PFSK-1 (cell line): Measurements from ENCODE around the gene PRDM16.

Source experiments
- FOXP2 ChIP-seq: optimal IDR thresholded peaks from 2 replicates; pipeline ENCODE3; 2011; ENCODE audit warnings: borderline replicate concordance, control low read depth, inconsistent platforms; ENCODE audit not compliant: insufficient read depth; ENCODE audit errors: extremely low read length, extremely low read depth
- POLR2AphosphoS5 ChIP-seq: IDR thresholded peaks from 2 replicates; pipeline ENCODE4 v1.6.1; 2012; ENCODE audit warnings: low read depth, mild to moderate bottlenecking, control low read depth, low read length, moderate library complexity
- REST ChIP-seq, 2 experiments: IDR thresholded peaks; 2 replicates each; pipeline versions ENCODE4 v1.6.1 to v1.8.0; 2011 to 2012; ENCODE audit warnings: low read depth in 2 of 2, low read length in 2 of 2, control low read depth in 1 of 2, inconsistent platforms in 1 of 2, mild to moderate bottlenecking in 1 of 2, moderate library complexity in 1 of 2; ENCODE audit not compliant: insufficient read depth in 1 of 2
- SIN3A ChIP-seq: IDR thresholded peaks from 2 replicates; pipeline ENCODE4 v1.6.1; 2012; ENCODE audit warnings: mild to moderate bottlenecking, low read length, moderate library complexity, borderline replicate concordance; ENCODE audit not compliant: insufficient read depth
- TAF1 ChIP-seq: IDR thresholded peaks from 2 replicates; pipeline ENCODE4 v1.6.1; 2012; ENCODE audit warnings: low read length, control low read depth, borderline replicate concordance; ENCODE audit not compliant: insufficient read depth

The PRDM16 gene

GRCh38 chr1:3315399-3316339 lies 246.7 kb downstream of the PRDM16 start:
- TF ChIP-seq POLR2AphosphoS5, result no peak
- TF ChIP-seq REST (IDR thresholded peaks at IDR 0.05; ENCODE audit: insufficient read depth in 1 of 2, low read depth in 2 of 2, low read length in 2 of 2), result no peak
- no peak for TF ChIP-seq SIN3A
- TF ChIP-seq TAF1, result no peak
- TF ChIP-seq FOXP2, result no peak

GRCh38 chr1:3316340-3316943 lies 247.4 kb downstream of the PRDM16 start:
- TF ChIP-seq REST (IDR thresholded peaks at IDR 0.05; ENCODE audit: insufficient read depth in 1 of 2, low read depth in 2 of 2, low read length in 2 of 2), result no peak
- TF ChIP-seq POLR2AphosphoS5, result no peak
- no peak for TF ChIP-seq FOXP2
- no peak for TF ChIP-seq TAF1
- no peak for TF ChIP-seq SIN3A

- no peak for TF ChIP-seq FOXP2
- no peak for TF ChIP-seq SIN3A
- TF ChIP-seq TAF1, result no peak
- TF ChIP-seq POLR2AphosphoS5, result no peak
- TF ChIP-seq REST (IDR thresholded peaks at IDR 0.05; ENCODE audit: insufficient read depth in 1 of 2, low read depth in 2 of 2, low read length in 2 of 2), result no peak
These were observed 248.5 kb downstream of the PRDM16 start for GRCh38 chr1:3317456-3317855.

GRCh38 chr1:3318329-3318728 lies 249.3 kb downstream of the PRDM16 start:
- TF ChIP-seq POLR2AphosphoS5 (no peak), FOXP2 (no peak)

- TF ChIP-seq REST (IDR thresholded peaks at IDR 0.05; ENCODE audit: insufficient read depth in 1 of 2, low read depth in 2 of 2, low read length in 2 of 2) (no peak), TAF1 (no peak), POLR2AphosphoS5 (no peak), FOXP2 (no peak), SIN3A (no peak)
These were observed 250.9 kb downstream of the PRDM16 start for GRCh38 chr1:3319874-3320245.
